Activated CD8-positive, alpha-beta memory T cell treated with anti-CD3 and anti-CD28 coated beads for 36 hours (primary cell): ENCODE data around the gene ANKRD18A. TPM values are rescaled to one million over a fixed set of nuclear protein-coding genes. Genes with fewer than 3 reads are reported as not detected.

Experiments
- CTCF ChIA-PET: fragments of 350-600 bp; sonication (Branson Sonifier 250); formaldehyde crosslinking; loops from one replicate; lab custom pipeline; 2021; ENCODE audit warnings: antibody characterized with exemption; lab: Charles Lee
- POLR2A ChIA-PET: fragments of 350-600 bp; sonication (Branson Sonifier 250); formaldehyde crosslinking; loops from one replicate; lab custom pipeline; 2021; ENCODE audit warnings: antibody characterized with exemption; lab: Charles Lee
- total RNA-seq, 2 experiments: library from RNA; stranded (reverse); gene quantifications; one replicate each; pipeline ENCODE4 v1.2.3, GENCODE V29; 2021

The ANKRD18A gene
- total RNA-seq = 1 to 10 TPM; 2.1 to 3.2 TPM

DNA sequence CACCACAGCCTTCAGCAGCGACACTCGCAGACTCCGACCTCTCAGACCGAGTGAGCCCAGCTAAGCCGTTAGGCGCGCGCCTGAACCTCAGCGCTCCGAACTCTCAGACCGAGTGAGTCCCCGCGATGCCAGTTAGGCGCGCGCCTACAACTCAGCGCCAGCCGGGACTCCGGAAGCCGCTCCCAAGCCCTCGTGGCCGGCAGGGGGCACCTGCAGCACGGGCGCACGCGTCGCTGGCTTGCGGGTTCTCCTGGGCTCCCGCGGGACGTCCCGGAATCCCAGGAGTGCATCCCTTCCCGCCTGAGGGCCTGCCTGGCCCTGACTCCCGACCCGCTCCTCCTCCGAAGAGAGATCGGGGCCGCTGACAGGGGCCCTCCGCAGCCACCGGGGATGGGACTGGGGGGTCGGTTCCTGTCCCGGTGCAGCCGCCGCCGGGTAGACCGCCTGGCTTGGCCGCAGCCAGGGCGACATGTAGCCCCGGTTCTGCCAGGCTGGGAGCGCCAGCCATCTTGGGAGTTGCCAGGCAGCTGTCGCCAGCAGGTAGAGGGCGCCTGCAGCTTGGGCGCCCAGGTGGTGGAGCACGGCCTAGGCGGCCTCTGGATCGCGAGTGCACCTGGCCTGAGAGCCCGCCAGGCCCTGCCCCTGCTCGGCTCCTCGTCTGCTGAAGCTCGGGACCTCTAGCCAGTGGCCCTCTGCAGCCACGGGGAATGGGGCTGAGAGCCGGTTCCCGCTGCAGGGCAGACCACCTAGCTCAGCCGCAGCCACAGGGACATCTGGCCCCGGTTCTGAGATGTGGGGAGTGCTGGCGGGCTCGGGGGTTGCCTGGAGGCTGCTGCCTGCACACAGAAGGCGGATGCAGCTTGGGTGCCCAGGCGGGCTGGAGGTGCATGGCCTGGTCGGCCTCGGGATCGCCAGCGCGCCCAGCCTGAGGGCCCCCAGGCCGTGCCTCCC is at the start of gene ANKRD18A:
ANKRD18A (minus strand) TSS at position 114 of the 951 bp plus-strand sequence. CDS start 311 bp downstream, outside the sequence.
- CTCF ChIA-PET = no interaction called here
- POLR2A ChIA-PET = interaction anchor here (1.1 kb wide), 1 partner anchor 91 kb away, joined by 5 read pairs; no protein-coding TSS in a partner anchor

DNA sequence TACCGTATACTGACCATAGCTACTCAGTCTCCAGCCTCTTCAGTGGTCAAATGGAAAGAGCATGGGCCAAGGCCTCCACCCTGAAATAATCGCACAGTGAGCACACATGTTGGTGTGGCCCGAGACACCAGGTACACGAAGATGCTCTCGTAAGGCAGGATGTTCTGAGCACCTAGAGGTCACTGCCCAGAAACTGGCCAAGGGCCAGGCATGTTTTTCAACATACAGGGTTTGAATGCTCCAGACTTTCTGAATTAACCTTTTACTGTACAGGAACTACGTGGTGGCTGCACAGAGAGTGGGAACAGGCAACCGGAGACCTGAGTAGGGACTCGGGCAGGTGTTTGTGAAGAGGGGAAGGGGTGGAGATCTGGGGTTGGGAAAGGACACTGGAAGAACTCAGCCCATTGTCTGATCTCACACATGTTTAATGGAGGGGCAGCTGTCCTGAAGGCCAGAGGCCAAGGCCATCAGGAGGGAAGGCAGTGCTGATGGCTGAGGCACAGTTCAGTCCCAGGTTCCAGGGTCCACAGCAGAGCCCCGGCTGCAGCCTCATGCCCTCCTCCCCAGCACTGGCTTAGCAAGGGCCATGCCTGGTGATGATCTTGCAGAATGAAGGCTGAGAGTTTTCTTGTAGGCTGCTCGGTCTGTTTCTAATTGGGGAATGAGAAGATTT is 48.5 kb upstream of the ANKRD18A start:
- POLR2A ChIA-PET = no interaction called here
- CTCF ChIA-PET = no interaction called here

DNA sequence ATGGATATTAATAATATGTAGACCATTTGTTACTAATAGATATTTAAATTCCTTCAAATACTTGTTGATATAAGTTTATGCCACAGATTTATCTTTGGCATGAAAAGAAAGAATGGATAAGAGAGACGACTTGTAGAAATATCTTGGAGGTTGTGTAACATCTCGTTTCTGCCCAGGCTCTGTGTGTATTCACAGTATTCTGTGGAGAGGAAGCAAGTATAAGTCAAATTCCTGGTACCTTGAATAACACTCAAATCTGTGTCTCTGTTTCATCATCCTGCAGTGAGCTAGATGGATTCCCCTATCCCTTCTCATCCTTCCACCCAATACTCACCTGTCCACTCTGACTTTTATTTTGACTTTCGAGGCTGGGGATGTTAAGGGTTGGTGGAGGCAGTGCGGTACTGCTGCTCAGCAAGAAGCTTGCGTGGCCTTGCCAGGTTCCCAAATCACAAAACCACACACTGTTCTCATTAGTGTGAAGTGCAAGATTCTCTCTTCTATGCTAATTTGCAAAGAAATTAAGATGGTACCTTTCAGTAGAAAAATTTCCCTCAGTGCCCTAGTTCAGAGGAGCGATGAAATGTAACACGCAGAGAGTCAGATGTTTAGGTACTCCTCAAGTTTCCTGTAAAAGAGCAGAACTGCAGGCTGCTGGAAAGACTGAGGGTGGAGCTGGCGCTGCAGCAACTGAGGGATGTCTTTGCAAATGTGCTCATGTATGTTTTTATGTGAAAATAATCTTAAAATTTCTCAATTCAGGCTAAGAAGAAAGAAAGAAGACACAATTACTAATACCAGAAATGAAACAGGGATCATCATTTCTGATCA is 42.6 kb upstream of the ANKRD18A start:
- ChIA-PET CTCF (no interaction called here), POLR2A (no interaction called here)

DNA sequence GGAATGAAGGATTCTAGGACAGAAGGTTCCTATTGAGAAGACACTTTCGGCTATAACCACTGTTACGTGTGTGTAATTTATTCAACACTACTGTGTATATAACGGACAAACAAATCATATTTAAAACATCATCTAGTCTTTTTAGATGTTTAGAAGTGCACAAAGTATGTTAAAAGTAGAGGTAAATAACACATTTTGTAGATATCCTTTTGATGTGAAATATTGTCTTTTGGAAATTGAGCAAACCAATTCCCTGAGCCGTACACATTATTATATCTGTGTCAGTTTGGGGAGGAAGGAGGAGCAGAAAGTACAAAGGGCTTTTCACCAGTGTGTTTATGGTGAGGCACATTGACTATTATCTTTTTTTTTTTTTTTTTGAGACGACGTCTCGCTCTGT is 39.1 kb upstream of the ANKRD18A start:
- ChIA-PET CTCF (no interaction called here), POLR2A (no interaction called here)

DNA sequence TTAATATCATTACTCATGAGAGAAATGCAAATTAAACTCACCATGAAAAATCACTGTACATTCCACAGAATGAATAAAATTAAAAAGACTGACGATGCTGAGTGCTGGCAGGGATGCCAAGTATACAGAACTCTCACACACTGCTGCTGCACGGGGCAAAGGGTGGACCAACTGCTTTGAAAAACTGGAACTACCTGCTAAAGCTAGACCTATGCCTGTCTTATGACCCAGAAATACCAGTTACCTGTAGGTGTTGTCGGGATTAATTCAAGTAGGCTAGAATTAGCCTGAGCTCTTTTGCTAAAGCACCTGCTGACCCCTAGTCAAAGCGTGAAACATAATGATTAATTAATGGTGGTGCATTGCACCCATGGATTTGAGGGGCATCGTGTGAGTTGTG is 36.5 kb upstream of the ANKRD18A start:
- POLR2A ChIA-PET = no interaction called here

DNA sequence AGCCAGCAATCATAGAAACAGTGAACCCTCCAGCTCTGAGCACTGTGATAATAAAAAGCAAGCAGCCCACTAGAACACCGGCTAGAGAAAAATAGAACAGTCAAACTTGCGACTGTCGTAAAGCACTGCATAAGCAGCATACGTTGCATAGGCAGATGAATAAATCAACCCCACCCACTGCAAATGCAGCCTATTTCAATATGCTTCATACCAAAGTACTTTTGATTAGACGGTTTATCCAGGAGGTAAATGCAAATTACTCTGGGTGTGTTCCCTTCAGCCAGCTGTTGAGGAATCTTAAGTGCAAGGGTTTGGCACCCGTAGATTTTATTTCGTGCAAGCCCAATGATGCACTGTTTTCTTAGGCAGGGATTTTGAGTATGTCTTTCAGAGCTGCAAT is 32.1 kb upstream of the ANKRD18A start:
- ChIA-PET POLR2A (no interaction called here), CTCF (no interaction called here)

More for the DNA sequence above, 36.5 kb upstream of the ANKRD18A start:
- CTCF ChIA-PET = no interaction called here

DNA sequence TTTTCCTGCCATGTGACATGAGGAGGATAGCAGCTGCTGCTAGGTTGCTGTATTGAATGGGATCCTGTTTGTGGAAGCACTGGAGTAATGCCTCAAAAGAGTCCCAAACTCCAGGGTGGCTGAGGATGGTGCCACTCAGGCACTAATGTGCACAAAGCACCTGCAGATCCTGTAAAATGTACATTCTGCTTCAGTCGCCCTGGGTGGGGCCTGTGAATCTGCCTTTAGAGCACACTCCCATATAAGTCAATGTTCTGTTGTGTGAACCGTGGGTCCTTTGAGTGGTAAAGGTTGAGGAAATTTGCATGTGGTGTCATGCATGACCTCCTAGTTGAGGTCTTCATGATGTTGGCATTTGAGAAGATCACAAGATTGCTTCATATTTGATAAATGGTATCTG is 31.6 kb upstream of the ANKRD18A start:
- CTCF ChIA-PET = no interaction called here

DNA sequence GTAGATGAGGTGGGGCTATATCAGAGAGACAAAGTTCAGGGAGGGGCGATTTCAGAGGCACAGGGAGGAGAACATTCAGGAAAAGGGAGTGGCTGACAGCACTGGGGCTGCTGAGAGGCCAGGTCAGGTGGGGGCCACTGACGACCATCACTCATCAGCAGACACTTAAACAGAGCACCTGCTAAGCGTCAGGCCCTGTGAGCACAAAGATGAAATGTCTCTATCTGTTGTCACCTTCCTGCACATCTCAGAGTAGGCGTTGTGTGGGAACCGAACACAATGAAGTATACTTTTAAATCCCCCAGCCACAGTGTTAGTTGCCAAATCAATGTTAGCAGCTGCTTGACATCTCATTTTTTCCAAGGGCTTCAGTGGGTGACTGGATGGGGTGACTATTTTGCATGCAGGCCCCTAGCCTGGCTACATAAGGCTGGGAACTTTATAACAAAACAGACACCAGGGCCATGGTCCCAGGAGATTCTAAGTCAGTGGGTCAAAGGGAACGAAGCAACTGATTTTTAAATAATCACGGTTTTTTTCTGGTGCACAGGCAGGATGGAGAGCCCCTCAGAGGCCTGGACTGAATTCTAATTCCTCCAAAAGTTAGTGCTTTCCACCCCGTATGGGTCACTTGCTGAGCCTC is 31.1 kb upstream of the ANKRD18A start:
- CTCF ChIA-PET = no interaction called here
- POLR2A ChIA-PET = no interaction called here

More for the DNA sequence above, 31.6 kb upstream of the ANKRD18A start:
- POLR2A ChIA-PET = no interaction called here

DNA sequence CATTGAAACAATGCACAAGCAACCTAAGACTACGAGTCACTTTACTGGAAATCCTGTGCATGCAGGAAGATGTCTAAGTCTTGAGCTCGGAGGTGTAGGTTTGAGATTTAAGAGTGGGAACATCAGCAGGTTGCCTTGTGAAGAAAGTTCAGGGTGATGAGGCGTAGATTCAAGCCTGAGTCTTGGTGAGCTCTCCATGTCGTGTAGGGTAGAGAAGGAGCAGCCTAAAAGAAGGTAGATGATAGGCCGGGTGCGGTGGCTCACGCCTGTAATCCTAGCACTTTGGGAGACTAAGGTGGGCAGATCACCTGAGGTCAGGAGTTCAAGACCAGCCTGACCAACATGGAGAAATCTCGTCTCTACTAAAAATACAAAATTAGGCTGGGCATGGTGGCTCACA is 30.2 kb upstream of the ANKRD18A start:
- ChIA-PET CTCF (no interaction called here), POLR2A (no interaction called here)

DNA sequence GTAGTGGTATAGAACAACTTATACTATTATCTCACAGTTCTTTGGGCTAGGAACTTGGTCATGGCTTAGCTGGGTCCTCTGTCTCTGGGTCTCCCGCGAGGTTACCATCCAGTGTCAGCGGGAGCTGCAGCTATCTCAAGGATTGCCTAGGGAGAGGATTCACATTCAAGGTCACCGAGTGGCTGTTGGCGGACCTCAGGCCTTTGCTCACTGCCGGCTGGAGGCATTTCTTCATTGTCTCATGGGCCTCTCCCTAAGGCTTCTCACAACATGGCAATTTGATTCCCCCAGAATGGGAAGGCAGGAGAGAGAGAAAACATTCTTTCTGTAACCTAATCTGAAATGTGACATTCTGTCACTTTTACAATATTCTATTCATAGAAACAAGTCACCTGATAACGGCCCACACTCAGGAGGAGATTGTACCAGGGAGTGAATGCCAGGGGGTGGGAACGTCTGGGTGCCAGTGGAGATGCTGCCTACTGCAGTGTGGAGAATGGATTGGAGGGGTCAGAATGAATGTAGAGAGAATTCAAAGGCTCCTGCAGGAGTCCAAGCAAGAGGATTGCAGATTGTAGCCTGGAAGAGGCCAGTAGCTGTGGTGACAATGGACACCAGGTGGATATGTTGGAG is 29.5 kb upstream of the ANKRD18A start:
- CTCF ChIA-PET = no interaction called here
- POLR2A ChIA-PET = no interaction called here

DNA sequence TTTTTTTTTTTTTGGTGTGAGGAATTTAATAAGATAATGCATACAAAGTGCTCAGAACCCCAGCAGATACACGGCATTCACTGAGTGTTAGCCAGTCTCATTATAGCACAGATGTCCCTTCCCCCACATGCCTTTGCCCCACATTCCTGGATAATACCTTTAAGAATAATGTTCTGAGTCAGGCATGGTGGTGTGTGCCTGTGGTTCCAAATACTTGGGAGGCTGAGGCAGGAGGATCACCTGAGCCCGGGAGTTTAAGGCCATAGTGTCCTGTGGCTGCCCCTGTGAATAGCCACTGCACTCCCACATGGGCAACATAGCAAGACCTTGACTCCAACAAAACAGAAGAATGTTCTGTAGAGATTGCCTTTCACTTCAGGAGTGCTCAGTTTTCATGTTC is 24.2 kb upstream of the ANKRD18A start:
- ChIA-PET POLR2A (no interaction called here), CTCF (no interaction called here)

DNA sequence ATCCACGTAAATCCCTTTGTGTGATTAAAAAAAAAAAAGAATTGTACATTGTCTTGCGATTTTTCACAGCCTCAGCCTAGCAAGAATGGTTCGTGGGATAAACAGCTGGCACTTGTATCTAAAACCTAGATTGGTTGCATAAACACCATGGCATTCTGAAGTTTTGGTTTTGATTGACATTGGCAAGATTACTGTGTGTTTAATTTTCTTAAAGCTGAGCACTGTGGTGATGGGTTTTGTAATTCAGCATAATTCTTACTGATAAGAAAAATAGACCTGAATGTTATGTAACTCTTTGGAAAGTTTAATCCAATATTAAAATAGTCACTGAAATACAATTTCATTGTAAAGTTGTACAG is 23.4 kb upstream of the ANKRD18A start:
- ChIA-PET POLR2A (no interaction called here), CTCF (no interaction called here)

DNA sequence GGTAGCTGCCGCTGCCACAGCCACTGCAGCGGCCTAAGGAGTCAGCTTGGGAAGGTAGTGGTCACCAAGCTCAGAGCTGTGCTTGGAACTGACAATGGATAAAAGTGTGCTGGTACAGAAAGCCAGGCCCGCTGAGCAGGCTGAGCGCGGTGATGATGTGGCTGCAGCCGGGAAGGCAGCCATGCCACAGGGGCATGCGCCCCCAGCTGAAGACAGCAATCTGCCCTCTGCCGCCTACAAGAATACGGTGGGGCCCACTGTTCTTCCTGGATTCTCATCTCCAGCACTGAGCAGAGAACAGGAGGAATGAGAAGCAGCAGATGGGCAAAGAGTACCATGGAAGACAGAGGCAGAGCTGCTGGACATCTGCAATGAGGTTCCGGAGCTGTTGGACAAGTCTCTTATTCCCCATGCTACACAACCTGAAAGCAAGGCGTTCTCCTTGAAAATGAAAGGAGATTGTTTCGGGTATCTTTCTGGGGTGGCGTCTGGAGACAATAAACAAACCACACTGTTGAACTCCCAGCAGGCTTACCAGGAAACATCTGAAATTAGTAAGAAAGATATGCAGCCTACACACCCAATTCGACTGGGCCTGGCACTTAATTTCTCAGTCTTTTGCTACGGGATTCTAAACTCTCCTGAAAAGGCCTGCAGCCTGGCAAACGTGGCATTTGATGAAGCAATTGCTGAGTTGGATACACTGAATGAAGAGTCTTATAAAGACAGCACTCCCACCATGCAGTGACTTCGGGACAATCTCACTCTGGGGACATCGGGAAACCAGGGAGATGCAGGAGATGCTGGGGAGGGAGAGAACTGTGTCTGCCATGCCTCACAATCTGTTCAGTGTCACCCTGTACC is 22.8 kb upstream of the ANKRD18A start:
- POLR2A ChIA-PET = no interaction called here
- CTCF ChIA-PET = no interaction called here

DNA sequence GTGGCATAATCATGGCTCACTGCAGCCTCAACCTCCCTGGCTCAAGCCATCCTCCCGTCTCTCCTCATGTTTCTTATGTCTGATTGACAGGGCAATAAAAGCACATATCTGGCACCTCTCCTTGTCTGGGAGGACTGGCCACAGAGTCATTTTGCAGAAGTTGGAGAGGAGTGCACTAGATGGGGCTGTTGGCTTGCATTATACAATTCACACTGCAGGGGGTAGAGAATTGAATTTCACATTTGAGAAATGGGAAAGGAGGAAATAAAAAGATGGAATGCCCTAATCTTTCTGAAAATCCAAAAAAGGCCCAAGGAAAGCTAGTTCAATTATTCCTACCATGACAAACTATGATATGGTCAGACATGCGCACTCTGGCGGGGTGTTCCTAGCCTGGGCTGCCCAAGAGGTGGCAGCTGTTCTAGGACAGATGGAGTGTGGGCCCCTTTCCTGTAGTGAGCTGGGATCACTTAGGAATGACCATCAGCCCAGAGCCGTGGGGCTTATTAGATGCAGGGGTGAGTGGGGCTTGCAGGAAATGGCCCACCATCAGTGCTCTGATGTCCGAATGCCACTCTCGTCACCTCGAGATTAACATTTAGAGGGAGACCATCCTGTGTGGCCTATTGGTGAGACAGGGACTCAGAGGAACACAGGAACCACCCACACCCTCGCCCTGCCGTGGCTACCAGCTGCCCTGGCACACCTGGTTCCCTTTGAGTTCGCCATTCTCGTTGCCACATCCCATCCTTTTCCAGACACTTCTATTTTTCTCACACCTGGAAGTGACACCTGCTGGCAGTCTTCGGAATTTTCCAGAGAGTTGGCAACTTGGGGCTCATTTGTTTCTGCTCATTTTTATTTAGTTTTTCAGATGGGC is 21.8 kb upstream of the ANKRD18A start:
- CTCF ChIA-PET = interaction anchor here (0.7 kb wide), 1 partner anchor 63 kb away, joined by 4 read pairs; no protein-coding TSS in a partner anchor
- POLR2A ChIA-PET = no interaction called here

DNA sequence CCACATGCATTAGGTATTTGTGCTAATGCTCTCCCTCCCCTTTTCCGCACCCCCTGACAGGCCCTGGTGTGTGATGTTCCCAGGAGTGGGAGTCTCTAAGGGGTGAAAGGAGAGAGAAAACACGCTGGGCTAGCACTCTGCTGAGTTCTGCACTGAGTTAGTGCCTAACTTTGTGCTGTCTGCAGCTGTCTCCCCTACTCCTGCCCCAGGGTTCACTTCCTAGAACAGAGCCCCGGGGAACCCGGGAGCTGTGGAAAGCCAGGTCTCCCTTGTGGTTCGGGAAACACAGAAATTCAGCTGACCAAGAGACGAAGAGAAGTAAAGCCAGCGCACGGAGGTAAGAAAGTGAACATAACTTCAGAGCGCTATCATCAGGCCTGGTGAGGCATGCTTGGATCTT is 20.7 kb upstream of the ANKRD18A start:
- ChIA-PET CTCF (interaction anchor here (0.7 kb wide), 1 partner anchor 64 kb away, joined by 4 read pairs; no protein-coding TSS in a partner anchor), POLR2A (no interaction called here)

DNA sequence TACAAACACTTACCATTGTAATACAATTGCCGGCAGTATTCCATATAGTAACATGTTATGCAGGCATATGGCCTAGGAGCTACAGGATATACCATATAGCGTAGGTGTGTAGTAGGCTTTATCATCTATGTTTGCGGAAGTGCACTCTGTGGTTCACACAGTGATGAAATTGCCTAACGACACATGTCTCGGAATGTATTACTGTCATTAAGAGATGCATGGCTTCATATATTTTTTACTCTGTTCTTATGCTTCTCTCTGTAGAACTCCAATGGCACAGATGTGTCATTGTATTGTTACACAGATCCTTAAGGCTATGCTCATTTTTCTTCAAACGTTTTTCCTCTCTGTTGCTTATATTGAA is 19.2 kb upstream of the ANKRD18A start:
- CTCF ChIA-PET = no interaction called here
- POLR2A ChIA-PET = no interaction called here
